Measurements from ENCODE around the gene PDE4D. TPM values are rescaled to one million over a fixed set of nuclear protein-coding genes. Genes with fewer than 3 reads are reported as not detected.

The PDE4D gene
- total RNA-seq, 6 experiments from 2014 or later: 1.6 to 10.3 (median 5.6) TPM

DNA sequence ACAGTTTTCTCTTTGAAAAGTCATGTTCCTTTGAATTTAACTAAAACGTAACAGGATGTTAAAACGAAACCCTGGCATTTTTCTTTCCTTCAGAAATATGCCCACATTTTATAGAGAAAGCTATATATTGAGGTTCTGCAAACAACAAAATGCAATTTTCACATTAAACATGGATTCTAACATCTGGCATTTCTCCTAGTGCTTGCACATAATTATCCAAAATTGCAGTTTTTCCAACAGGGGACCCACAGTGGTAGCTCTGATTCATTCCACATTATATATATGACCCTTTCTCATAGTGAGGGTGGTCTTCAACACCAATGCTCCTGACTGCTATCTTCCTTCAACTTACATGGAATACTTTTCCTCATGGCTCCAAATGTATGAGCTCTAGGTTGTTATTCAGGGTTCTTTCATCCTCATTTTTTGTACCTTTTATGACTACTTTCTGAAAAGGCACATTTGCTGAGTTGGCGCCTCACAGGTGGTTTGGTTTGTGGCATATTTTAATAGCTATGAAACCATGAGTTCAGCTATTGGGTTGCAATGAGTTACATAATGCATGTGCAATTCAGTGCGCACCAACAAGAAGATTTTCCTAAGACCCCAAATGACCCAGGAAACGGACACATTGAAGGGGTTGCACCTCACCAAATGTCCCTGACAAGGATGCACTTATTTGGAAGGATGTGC, 758.9 kb downstream of the PDE4D start:
- Histone ChIP-seq H3K4me3 (no peak overlapping the region), H3K27ac (no peak overlapping the region), H3K4me1 (no peaks in the 10 kb centered on the region), H3K36me3 (no peaks in the 10 kb centered on the region), H3K27me3 (no peaks in the 10 kb centered on the region), H3K9me3 (no peaks in the 10 kb centered on the region)
- DNase-seq (no peak), ATAC-seq (no peak)
- TF ChIP-seq, protein P1, sequence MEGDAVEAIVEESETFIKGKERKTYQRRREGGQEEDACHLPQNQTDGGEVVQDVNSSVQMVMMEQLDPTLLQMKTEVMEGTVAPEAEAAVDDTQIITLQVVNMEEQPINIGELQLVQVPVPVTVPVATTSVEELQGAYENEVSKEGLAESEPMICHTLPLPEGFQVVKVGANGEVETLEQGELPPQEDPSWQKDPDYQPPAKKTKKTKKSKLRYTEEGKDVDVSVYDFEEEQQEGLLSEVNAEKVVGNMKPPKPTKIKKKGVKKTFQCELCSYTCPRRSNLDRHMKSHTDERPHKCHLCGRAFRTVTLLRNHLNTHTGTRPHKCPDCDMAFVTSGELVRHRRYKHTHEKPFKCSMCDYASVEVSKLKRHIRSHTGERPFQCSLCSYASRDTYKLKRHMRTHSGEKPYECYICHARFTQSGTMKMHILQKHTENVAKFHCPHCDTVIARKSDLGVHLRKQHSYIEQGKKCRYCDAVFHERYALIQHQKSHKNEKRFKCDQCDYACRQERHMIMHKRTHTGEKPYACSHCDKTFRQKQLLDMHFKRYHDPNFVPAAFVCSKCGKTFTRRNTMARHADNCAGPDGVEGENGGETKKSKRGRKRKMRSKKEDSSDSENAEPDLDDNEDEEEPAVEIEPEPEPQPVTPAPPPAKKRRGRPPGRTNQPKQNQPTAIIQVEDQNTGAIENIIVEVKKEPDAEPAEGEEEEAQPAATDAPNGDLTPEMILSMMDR (IDR thresholded peaks at IDR 0.05): no peak
- no peak for TF ChIP-seq POLR2A (IDR thresholded peaks at IDR 0.05)
- intact Hi-C loops (cut with DNase I): no loop called here
- 87% methylated on average over 5 of the region's 5 CpGs for WGBS (ENCODE audit: insufficient coverage, low coverage, low lambda C conversion rate, missing lambda C conversion rate)

DNA sequence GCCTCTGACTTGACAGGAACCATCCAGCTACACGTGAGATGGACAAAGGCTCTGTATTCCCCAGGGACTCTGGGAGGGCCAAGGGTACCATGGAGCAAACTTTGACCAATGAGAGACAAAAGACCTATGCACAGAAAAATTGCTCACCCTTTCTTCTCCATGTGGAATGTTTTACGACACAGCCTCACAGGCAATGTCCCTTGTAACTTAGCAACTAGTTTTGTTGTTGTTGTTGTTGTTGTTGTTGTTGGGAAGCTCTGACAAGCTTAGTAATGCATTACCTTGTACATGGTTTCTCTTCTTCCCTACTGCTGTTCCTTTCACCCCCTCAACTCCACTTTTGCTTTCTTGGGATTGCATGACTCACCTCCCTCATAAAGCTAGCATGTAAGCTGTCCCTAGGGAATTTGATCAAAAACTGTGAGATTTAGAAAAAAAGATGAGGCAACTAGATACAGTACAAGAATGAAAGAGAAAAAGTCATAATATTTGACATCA, 759.7 kb downstream of the PDE4D start:
- TF ChIP-seq, protein P1 (IDR thresholded peaks at IDR 0.05): no peak
- no peak for TF ChIP-seq POLR2A (IDR thresholded peaks at IDR 0.05)
- ATAC-seq (no peak), DNase-seq (no peak)
- WGBS (ENCODE audit: insufficient coverage, low coverage, low lambda C conversion rate, missing lambda C conversion rate): 82% methylated on average over 2 of the region's 2 CpGs
- Histone ChIP-seq H3K27ac (no peak overlapping the region), H3K9me3 (no peaks in the 10 kb centered on the region), H3K27me3 (no peaks in the 10 kb centered on the region), H3K4me3 (no peak overlapping the region), H3K36me3 (no peaks in the 10 kb centered on the region), H3K4me1 (no peaks in the 10 kb centered on the region)
- intact Hi-C loops (cut with DNase I): no loop called here

DNA sequence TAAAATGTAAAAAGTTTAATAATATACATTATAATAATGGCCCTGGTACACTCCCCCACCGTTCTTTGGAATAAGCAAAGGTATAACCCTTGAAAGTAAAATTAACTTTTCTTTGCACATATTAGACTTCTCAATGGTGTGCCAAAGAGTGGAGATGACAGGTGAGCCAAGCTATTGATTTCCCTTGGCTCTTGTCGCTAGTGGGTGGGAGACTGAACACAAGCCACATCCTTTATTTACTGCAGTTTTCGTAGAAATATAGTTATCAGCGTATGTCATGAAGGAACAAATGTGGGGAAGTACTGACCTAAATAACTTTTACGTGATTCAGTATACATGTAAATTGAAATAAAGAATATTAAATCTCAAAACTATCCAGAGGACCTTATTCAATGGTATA, 761.4 kb downstream of the PDE4D start:
- TF ChIP-seq, protein P1 (IDR thresholded peaks at IDR 0.05): no peak
- TF ChIP-seq POLR2A (IDR thresholded peaks at IDR 0.05): no peak
- DNase-seq: no peak
- WGBS (ENCODE audit: insufficient coverage, low coverage, low lambda C conversion rate, missing lambda C conversion rate): 78% methylated on average over 5 of the region's 5 CpGs
- Histone ChIP-seq H3K27me3 (no peaks in the 10 kb centered on the region), H3K9me3 (no peaks in the 10 kb centered on the region), H3K4me1 (no peaks in the 10 kb centered on the region), H3K4me3 (no peak overlapping the region), H3K36me3 (no peaks in the 10 kb centered on the region), H3K27ac (no peak overlapping the region)
- no peak for ATAC-seq
- intact Hi-C loops (cut with DNase I): no loop called here

- intact Hi-C loops (cut with DNase I): no loop called here
- 71% methylated on average over 2 of the region's 2 CpGs for WGBS (ENCODE audit: insufficient coverage, low coverage, low lambda C conversion rate, missing lambda C conversion rate)
- DNase-seq: no peak
These were observed 763.1 kb downstream of the PDE4D start for GRCh38 chr5:59130431-59130830.

More at GRCh38 chr5:59130431-59130830, 763.1 kb downstream of the PDE4D start:
- ATAC-seq: no peak
- TF ChIP-seq, protein P1 (IDR thresholded peaks at IDR 0.05): no peak
- TF ChIP-seq POLR2A (IDR thresholded peaks at IDR 0.05): no peak
- Histone ChIP-seq H3K4me3 (no peak overlapping the region), H3K27me3 (no peaks in the 10 kb centered on the region), H3K27ac (no peak overlapping the region), H3K9me3 (no peaks in the 10 kb centered on the region), H3K36me3 (no peaks in the 10 kb centered on the region), H3K4me1 (no peaks in the 10 kb centered on the region)

Data from right lobe of liver (tissue), 6 donors.